Measurements from ENCODE around the gene ABCA4. TPM values are rescaled to one million over a fixed set of nuclear protein-coding genes. Genes with fewer than 3 reads are reported as not detected.

Gene ABCA4
- total and polyA plus RNA-seq, 2 of the 8 experiments (the other 6 are each of a cell fraction or from before 2014, with no cell fraction given) = 0.06 TPM; not detected in 1

- no peaks in the 10 kb centered on the region for H4K20me1 ChIP-seq (replicated peaks in 1 of 2; ENCODE audit: control insufficient read depth in 1 of 2, insufficient read depth in 2 of 2, low read length in 2 of 2)
- no peak overlapping the region for H3K4me3 ChIP-seq (ENCODE audit: extremely low read depth in 1 of 4, insufficient read depth in 2 of 4, low read depth in 3 of 4, low read length in 4 of 4)
- H2BK120ac ChIP-seq (replicated peaks; ENCODE audit: low read depth, low read length) = no peak overlapping the region
- peaks cover 0 to 6% of the 10 kb centered on the region in 2 experiments; a peak in 2 of 4 replicates for H3K9me3 ChIP-seq (ENCODE audit: insufficient read depth in 2 of 2, low read depth in 1 of 2, low read length in 1 of 2)
- no peaks in the 10 kb centered on the region for H3K27me3 ChIP-seq (replicated peaks in 1 of 4; ENCODE audit: control insufficient read depth in 3 of 4, extremely low read depth in 1 of 4, insufficient read depth in 3 of 4, low read length in 3 of 4)
- no peak overlapping the region for H3K9ac ChIP-seq (replicated peaks in 1 of 4; ENCODE audit: extremely low read depth in 1 of 4, low read depth in 3 of 4, low read length in 3 of 4)
- H3K23me2 ChIP-seq (ENCODE audit: low read depth, low read length) = peaks cover 1% of the 10 kb centered on the region; the same call in 1 of the 2 replicates
- H3K18ac ChIP-seq (ENCODE audit: extremely low read depth, low read length) = no peak overlapping the region
- H3K14ac ChIP-seq (ENCODE audit: insufficient read length) = no peak overlapping the region
- no peak overlapping the region for H3K56ac ChIP-seq (replicated peaks; ENCODE audit: insufficient read length, low read depth, low read length)
- no peaks in the 10 kb centered on the region for H3K79me1 ChIP-seq (ENCODE audit: low read depth, low read length)
- H2BK15ac ChIP-seq (ENCODE audit: low read length) = no peak overlapping the region
- H2AFZ ChIP-seq (ENCODE audit: low read length) = no peak overlapping the region
- H4K8ac ChIP-seq (ENCODE audit: extremely low read depth, insufficient read depth, low read length) = no peak overlapping the region
- no peak for DNase-seq (ENCODE audit: low read depth in 1 of 2, low spot score in 2 of 2)
- no peak overlapping the region for H3K23ac ChIP-seq (ENCODE audit: insufficient read length)
- H3K79me2 ChIP-seq (ENCODE audit: control insufficient read depth in 1 of 2, insufficient read depth in 2 of 2, low read length in 2 of 2) = no peaks in the 10 kb centered on the region
- H3K27ac ChIP-seq (ENCODE audit: low read depth, low read length) = no peak overlapping the region
- no peak overlapping the region for H4K5ac ChIP-seq (ENCODE audit: insufficient read length, low read depth, low read length)
- POLR2A ChIA-PET (ENCODE audit: partially characterized antibody) = no interaction called here
- H2BK20ac ChIP-seq (ENCODE audit: low read length) = no peak overlapping the region
- H3K4me1 ChIP-seq (replicated peaks in 1 of 4; ENCODE audit: control insufficient read depth in 3 of 4, insufficient read depth in 4 of 4, low read length in 3 of 4) = no peaks in the 10 kb centered on the region
- no peak overlapping the region for H2BK12ac ChIP-seq (ENCODE audit: low read depth, low read length)
- no peak overlapping the region for H2BK5ac ChIP-seq (ENCODE audit: low read depth, low read length)
- CTCF ChIA-PET (ENCODE audit: partially characterized antibody) = interaction anchor here (1.3 kb wide), 1 partner anchor 10 kb away, joined by 3 read pairs; no protein-coding TSS in a partner anchor
- no peak overlapping the region for H3K4ac ChIP-seq (replicated peaks; ENCODE audit: insufficient read length, low read depth, low read length)
- FAIRE-seq = no peak
- no peak overlapping the region for H2AK5ac ChIP-seq (ENCODE audit: low read depth, low read length)
- no peaks in the 10 kb centered on the region for H3K36me3 ChIP-seq (ENCODE audit: control insufficient read depth in 2 of 4, insufficient read depth in 4 of 4, low read length in 3 of 4)
- no peak overlapping the region for H4K91ac ChIP-seq (replicated peaks; ENCODE audit: insufficient read length, low read length)
- WGBS, 2 experiments (ENCODE audit: extremely low coverage in 1 of 2, insufficient coverage in 1 of 2, insufficient read length in 1 of 2, insufficient replicate concordance in 2 of 2, low coverage in 1 of 2, low lambda C conversion rate in 2 of 2, missing lambda C conversion rate in 1 of 2) = 86% methylated on average over 3 of the region's 3 CpGs; no CpG with 5 or more reads in 1 of the 2 experiments
- H3K4me2 ChIP-seq (ENCODE audit: insufficient read depth in 1 of 2, low read depth in 2 of 2, low read length in 2 of 2) = no peak overlapping the region
- TF ChIP-seq CTBP2 (IDR thresholded peaks at IDR 0.05; ENCODE audit: borderline replicate concordance, insufficient read depth, insufficient read length, low read length) (no peak), NANOG (IDR thresholded peaks at IDR 0.05; ENCODE audit: insufficient read depth, low read depth, low read length, poor library complexity, severe bottlenecking) (no peak), RBBP5 (IDR thresholded peaks at IDR 0.05; ENCODE audit: borderline replicate concordance, low read depth, low read length) (no peak), FOSL1 (IDR thresholded peaks at IDR 0.05; ENCODE audit: insufficient read depth, low read depth, low read length) (no peak), RNF2 (IDR thresholded peaks at IDR 0.05; ENCODE audit: borderline replicate concordance, low read depth, low read length, missing control alignments, poor library complexity, severe bottlenecking) (no peak), SP4 (IDR thresholded peaks at IDR 0.05; ENCODE audit: low read length) (no peak)
- TF ChIP-seq, protein P1, sequence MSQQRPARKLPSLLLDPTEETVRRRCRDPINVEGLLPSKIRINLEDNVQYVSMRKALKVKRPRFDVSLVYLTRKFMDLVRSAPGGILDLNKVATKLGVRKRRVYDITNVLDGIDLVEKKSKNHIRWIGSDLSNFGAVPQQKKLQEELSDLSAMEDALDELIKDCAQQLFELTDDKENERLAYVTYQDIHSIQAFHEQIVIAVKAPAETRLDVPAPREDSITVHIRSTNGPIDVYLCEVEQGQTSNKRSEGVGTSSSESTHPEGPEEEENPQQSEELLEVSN (IDR thresholded peaks at IDR 0.05) = no peak
- TF ChIP-seq, protein P2, sequence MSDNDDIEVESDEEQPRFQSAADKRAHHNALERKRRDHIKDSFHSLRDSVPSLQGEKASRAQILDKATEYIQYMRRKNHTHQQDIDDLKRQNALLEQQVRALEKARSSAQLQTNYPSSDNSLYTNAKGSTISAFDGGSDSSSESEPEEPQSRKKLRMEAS (IDR thresholded peaks at IDR 0.05) = no peak
Observed at GRCh38 chr1:93960641-93961147, 160.3 kb downstream of the ABCA4 start.
